ENCODE data around the gene RNF34.

DNA sequence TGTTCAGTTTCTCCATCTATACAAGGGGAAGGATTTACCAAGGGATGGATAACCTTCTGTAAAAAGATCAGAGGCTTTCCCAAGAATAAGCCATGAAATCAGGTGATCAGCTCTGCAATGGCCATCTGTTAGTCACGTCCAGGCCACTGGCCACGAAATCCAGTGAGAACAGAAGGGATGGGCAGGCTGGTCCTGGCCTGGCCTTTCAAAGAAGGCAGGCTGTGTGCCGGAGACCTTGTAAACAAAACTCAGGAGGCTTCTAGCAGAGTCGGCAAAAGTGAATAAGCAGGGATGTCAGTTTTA is 68.5 kb downstream of the RNF34 start:
- TF ChIP-seq CTCF (IDR thresholded peaks at IDR 0.05) (no peak), EP300 (IDR thresholded peaks at IDR 0.05) (no peak)
